ENCODE results near the gene CYP3A7.

DNA sequence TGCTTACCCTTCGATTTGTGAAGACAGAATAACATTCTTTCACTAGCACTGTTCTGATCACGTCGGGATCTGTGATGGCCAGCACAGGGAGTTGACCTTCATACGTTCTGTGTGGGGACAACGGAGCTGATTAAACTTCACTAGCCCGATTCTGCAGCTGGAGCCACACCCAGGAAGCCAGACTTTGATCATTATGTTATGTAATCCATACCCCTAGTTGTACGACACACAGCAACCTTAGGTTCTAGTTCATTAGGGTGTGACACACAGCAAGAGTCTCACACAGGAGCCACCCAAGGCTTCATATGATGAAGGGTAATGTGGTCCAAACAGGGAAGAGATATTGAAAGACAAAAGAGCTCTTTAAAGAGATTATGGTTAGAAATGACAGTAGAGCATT lies 62.4 kb downstream of the CYP3A7 start:
- TF ChIP-seq CBX5 (CRISPR knock-in tag; IDR thresholded peaks at IDR 0.05; ENCODE audit: borderline replicate concordance) (no peak), ZNF740 (CRISPR knock-in tag; IDR thresholded peaks at IDR 0.05) (no peak), RFXANK (CRISPR knock-in tag; IDR thresholded peaks at IDR 0.05) (no peak), MAF1 (CRISPR knock-in tag; IDR thresholded peaks at IDR 0.05; ENCODE audit: borderline replicate concordance) (no peak), JUND (CRISPR knock-in tag; IDR thresholded peaks at IDR 0.05) (no peak), NFYB (CRISPR knock-in tag; IDR thresholded peaks at IDR 0.05) (no peak)
- TF ChIP-seq, protein P1, sequence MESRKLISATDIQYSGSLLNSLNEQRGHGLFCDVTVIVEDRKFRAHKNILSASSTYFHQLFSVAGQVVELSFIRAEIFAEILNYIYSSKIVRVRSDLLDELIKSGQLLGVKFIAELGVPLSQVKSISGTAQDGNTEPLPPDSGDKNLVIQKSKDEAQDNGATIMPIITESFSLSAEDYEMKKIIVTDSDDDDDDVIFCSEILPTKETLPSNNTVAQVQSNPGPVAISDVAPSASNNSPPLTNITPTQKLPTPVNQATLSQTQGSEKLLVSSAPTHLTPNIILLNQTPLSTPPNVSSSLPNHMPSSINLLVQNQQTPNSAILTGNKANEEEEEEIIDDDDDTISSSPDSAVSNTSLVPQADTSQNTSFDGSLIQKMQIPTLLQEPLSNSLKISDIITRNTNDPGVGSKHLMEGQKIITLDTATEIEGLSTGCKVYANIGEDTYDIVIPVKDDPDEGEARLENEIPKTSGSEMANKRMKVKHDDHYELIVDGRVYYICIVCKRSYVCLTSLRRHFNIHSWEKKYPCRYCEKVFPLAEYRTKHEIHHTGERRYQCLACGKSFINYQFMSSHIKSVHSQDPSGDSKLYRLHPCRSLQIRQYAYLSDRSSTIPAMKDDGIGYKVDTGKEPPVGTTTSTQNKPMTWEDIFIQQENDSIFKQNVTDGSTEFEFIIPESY (CRISPR knock-in tag; IDR thresholded peaks at IDR 0.05), result no peak
- TF ChIP-seq, protein P2, sequence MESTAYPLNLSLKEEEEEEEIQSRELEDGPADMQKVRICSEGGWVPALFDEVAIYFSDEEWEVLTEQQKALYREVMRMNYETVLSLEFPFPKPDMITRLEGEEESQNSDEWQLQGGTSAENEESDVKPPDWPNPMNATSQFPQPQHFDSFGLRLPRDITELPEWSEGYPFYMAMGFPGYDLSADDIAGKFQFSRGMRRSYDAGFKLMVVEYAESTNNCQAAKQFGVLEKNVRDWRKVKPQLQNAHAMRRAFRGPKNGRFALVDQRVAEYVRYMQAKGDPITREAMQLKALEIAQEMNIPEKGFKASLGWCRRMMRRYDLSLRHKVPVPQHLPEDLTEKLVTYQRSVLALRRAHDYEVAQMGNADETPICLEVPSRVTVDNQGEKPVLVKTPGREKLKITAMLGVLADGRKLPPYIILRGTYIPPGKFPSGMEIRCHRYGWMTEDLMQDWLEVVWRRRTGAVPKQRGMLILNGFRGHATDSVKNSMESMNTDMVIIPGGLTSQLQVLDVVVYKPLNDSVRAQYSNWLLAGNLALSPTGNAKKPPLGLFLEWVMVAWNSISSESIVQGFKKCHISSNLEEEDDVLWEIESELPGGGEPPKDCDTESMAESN (CRISPR knock-in tag; conservative IDR thresholded peaks at IDR 0.05), result no peak
